Breast epithelium (tissue), 3 donors: Measurements from ENCODE around the gene TIGD3.

Experiments
- CTCF ChIP-seq, 3 donors: fragments of 450-650 bp; IDR thresholded peaks; one replicate each; pipeline ENCODE4 v1.5.1; 2016 to 2017; ENCODE audit warnings: antibody characterized with exemption in 3 of 3, mild to moderate bottlenecking in 3 of 3, moderate library complexity in 3 of 3
- POLR2A ChIP-seq: fragments of 450-650 bp; IDR thresholded peaks from one replicate; pipeline ENCODE4 v1.6.1; 2016; ENCODE audit warnings: antibody characterized with exemption, mild to moderate bottlenecking, moderate library complexity
- POLR2AphosphoS5 ChIP-seq, 3 donors: sonication (generic); formaldehyde crosslinking; IDR thresholded peaks; one replicate each; pipeline ENCODE4 v1.6.1; 2017; ENCODE audit warnings: antibody characterized with exemption in 3 of 3

- no peak for TF ChIP-seq POLR2A
- TF ChIP-seq CTCF (IDR thresholded peaks at IDR 0.05): no peak
- no peak for TF ChIP-seq POLR2AphosphoS5 (IDR thresholded peaks at IDR 0.05)
Measured at GRCh38 chr11:65305501-65306268, 48.9 kb upstream of the TIGD3 start.
